SU-DHL-6 (cell line): ENCODE data around the gene TET3.

Source experiments
- EZH2phosphoT487 ChIP-seq: fragments of 200-600 bp; sonication (generic), shearing (Covaris generic); conservative IDR thresholded peaks from 2 replicates; pipeline ENCODE4 v1.6.1; 2018; ENCODE audit warnings: mild to moderate bottlenecking, antibody characterized with exemption, low read length, moderate library complexity, mixed read lengths
- TF ChIP-seq, protein P1 (sequence below): fragments of 200-600 bp; sonication (generic); IDR thresholded peaks from one replicate; pipeline ENCODE4 v1.5.1; 2017; ENCODE audit warnings: antibody characterized with exemption, mild to moderate bottlenecking, low read length, moderate library complexity; ENCODE audit not compliant: insufficient read depth, poor library complexity, severe bottlenecking

DNA sequence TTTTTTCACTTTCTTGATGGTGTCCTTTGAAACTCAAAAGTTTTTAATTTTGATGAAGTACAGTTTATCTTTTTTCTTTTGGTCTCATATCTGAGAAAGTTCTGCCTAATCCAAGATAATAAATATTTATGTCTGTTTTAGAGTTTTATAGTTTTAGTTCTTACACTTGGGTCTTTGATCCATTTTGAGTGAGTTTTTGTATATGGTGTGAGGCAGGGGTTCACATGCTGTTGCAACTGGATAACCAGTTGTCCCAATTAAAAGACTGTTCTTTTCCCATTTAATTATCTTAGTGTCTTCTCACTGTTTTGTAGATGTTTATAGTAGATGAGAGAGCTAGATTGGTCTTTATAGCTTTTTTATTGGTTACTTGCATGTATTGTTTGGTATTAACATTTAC lies 43.6 kb downstream of the TET3 start:
- TF ChIP-seq, protein P1, sequence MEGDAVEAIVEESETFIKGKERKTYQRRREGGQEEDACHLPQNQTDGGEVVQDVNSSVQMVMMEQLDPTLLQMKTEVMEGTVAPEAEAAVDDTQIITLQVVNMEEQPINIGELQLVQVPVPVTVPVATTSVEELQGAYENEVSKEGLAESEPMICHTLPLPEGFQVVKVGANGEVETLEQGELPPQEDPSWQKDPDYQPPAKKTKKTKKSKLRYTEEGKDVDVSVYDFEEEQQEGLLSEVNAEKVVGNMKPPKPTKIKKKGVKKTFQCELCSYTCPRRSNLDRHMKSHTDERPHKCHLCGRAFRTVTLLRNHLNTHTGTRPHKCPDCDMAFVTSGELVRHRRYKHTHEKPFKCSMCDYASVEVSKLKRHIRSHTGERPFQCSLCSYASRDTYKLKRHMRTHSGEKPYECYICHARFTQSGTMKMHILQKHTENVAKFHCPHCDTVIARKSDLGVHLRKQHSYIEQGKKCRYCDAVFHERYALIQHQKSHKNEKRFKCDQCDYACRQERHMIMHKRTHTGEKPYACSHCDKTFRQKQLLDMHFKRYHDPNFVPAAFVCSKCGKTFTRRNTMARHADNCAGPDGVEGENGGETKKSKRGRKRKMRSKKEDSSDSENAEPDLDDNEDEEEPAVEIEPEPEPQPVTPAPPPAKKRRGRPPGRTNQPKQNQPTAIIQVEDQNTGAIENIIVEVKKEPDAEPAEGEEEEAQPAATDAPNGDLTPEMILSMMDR: no peak
- TF ChIP-seq EZH2phosphoT487: no peak
